ENCODE measurements around the gene PRKCH. TPM values are rescaled to one million over a fixed set of nuclear protein-coding genes. Genes with fewer than 3 reads are reported as not detected.

Gene PRKCH
- total RNA-seq, 2 experiments from 2014 or later = 0.85 to 2.3 TPM

- H3K79me2 ChIP-seq (ENCODE audit: insufficient read depth, low read depth, low read length) = no peaks in the 10 kb centered on the region
- peak overlapping the region; percentile 45 for H3K4me2 ChIP-seq (ENCODE audit: low read length)
- BruUV-seq (replicated peaks) = no TSS peak
- H3K4me3 ChIP-seq (ENCODE audit: low read depth, low read length, poor library complexity, severe bottlenecking) = no peak overlapping the region
- intact Hi-C loops (cut with micrococcal nuclease; ENCODE audit: unreplicated experiment) = no loop called here
- no peak for TF ChIP-seq EZH2phosphoT487 (IDR thresholded peaks at IDR 0.05; ENCODE audit: borderline replicate concordance, low read depth, low read length)
- TF ChIP-seq CTCF (conservative IDR thresholded peaks at IDR 0.05; ENCODE audit: low read length) = no peak
- no peak overlapping the region for H3K27ac ChIP-seq (ENCODE audit: low read depth, low read length, poor library complexity, severe bottlenecking)
- no peaks in the 10 kb centered on the region for H4K20me1 ChIP-seq (ENCODE audit: insufficient read depth, low read length)
- H3K9me2 ChIP-seq (ENCODE audit: insufficient read depth, low read length) = no peaks in the 10 kb centered on the region
- DNase-seq (ENCODE audit: low spot score) = peak; percentile 55
- peaks cover 46% of the 10 kb centered on the region for H3K4me1 ChIP-seq (ENCODE audit: insufficient read depth, low read length, poor library complexity, severe bottlenecking)
- H3K9me3 ChIP-seq (ENCODE audit: low read length) = no peaks in the 10 kb centered on the region
- POLR2A ChIA-PET = interaction anchor here (0.7 to 2.6 kb wide), 12 partner anchors 8 to 234 kb away, joined by 3 to 10 read pairs (median 3); no protein-coding TSS in a partner anchor
- H2AFZ ChIP-seq (ENCODE audit: low read length) = peak overlapping the region; percentile 90
- no peaks in the 10 kb centered on the region for H3K36me3 ChIP-seq (ENCODE audit: insufficient read depth, low read length)
- CTCF ChIA-PET (ENCODE audit: unreplicated experiment) = no interaction called here
Measured at GRCh38 chr14:61512026-61512834, 190.9 kb downstream of the PRKCH start.

GRCh38 chr14:61513986-61514830, 192.8 kb downstream of the PRKCH start:
- BruUV-seq (replicated peaks) = no TSS peak
- POLR2A ChIA-PET = interaction anchor here (1.0 kb wide), 1 partner anchor 10 kb away, joined by 6 read pairs; no protein-coding TSS in a partner anchor
- H3K4me1 ChIP-seq (ENCODE audit: insufficient read depth, low read length, poor library complexity, severe bottlenecking) = peaks cover 32% of the 10 kb centered on the region

More at GRCh38 chr14:61513986-61514830, 192.8 kb downstream of the PRKCH start:
- no peaks in the 10 kb centered on the region for H3K9me3 ChIP-seq (ENCODE audit: low read length)
- no peak overlapping the region for H3K4me3 ChIP-seq (ENCODE audit: low read depth, low read length, poor library complexity, severe bottlenecking)
- DNase-seq (ENCODE audit: low spot score) = no peak
- no peak overlapping the region for H3K4me2 ChIP-seq (ENCODE audit: low read length)
- H3K36me3 ChIP-seq (ENCODE audit: insufficient read depth, low read length) = no peaks in the 10 kb centered on the region
- CTCF ChIA-PET (ENCODE audit: unreplicated experiment) = interaction anchor here (1.1 kb wide), 1 partner anchor 10 kb away, joined by 3 read pairs; no protein-coding TSS in a partner anchor
- no peak for TF ChIP-seq CTCF (conservative IDR thresholded peaks at IDR 0.05; ENCODE audit: low read length)
- TF ChIP-seq EZH2phosphoT487 (IDR thresholded peaks at IDR 0.05; ENCODE audit: borderline replicate concordance, low read depth, low read length) = no peak
- no peaks in the 10 kb centered on the region for H3K79me2 ChIP-seq (ENCODE audit: insufficient read depth, low read depth, low read length)
- no peaks in the 10 kb centered on the region for H3K9me2 ChIP-seq (ENCODE audit: insufficient read depth, low read length)
- intact Hi-C loops (cut with micrococcal nuclease; ENCODE audit: unreplicated experiment) = no loop called here
- H3K27ac ChIP-seq (ENCODE audit: low read depth, low read length, poor library complexity, severe bottlenecking) = no peak overlapping the region
- no peak overlapping the region for H2AFZ ChIP-seq (ENCODE audit: low read length)
- H4K20me1 ChIP-seq (ENCODE audit: insufficient read depth, low read length) = no peaks in the 10 kb centered on the region
